ENCODE measurements around the gene ACYP2.

ACYP2 gene

GRCh38 chr2:54330162-54330925 lies 214.9 kb downstream of the ACYP2 start:
- Mint-ChIP-seq H3K27me3 (ENCODE audit: low read depth) (peaks cover 30% of the 10 kb centered on the region), H3K4me1 (ENCODE audit: low read depth) (peaks cover 17% of the 10 kb centered on the region), H3K36me3 (ENCODE audit: low read depth) (no peaks in the 10 kb centered on the region), H3K4me3 (peak overlapping the region; percentile 84), H3K27ac (peak overlapping the region; percentile 23), H3K9me3 (no peaks in the 10 kb centered on the region)
- peak; percentile 89 for DNase-seq (ENCODE audit: low spot score)

GRCh38 chr2:54330926-54331835 lies 215.8 kb downstream of the ACYP2 start:
- peaks cover 17% of the 10 kb centered on the region for H3K4me1 Mint-ChIP-seq (ENCODE audit: low read depth)
- H3K27me3 Mint-ChIP-seq (ENCODE audit: low read depth) = peaks cover 30% of the 10 kb centered on the region
- no peaks in the 10 kb centered on the region for H3K36me3 Mint-ChIP-seq (ENCODE audit: low read depth)
- peak overlapping the region; percentile 84 for H3K4me3 Mint-ChIP-seq
- H3K27ac Mint-ChIP-seq = peak overlapping the region; percentile 23
- no peaks in the 10 kb centered on the region for H3K9me3 Mint-ChIP-seq
- no peak for DNase-seq (ENCODE audit: low spot score)

GRCh38 chr2:54332386-54332785 lies 217.0 kb downstream of the ACYP2 start:
- Mint-ChIP-seq H3K27ac (no peak overlapping the region), H3K27me3 (ENCODE audit: low read depth) (peaks cover 30% of the 10 kb centered on the region), H3K4me1 (ENCODE audit: low read depth) (peaks cover 17% of the 10 kb centered on the region), H3K36me3 (ENCODE audit: low read depth) (no peaks in the 10 kb centered on the region), H3K9me3 (no peaks in the 10 kb centered on the region), H3K4me3 (no peak overlapping the region)
- DNase-seq (ENCODE audit: low spot score) = no peak

- peaks cover 1% of the 10 kb centered on the region for H3K4me1 Mint-ChIP-seq (ENCODE audit: low read depth)
- no peak for DNase-seq (ENCODE audit: low spot score)
- no peaks in the 10 kb centered on the region for H3K9me3 Mint-ChIP-seq
- H3K27ac Mint-ChIP-seq = no peak overlapping the region
- no peaks in the 10 kb centered on the region for H3K36me3 Mint-ChIP-seq (ENCODE audit: low read depth)
- peaks cover 13% of the 10 kb centered on the region for H3K27me3 Mint-ChIP-seq (ENCODE audit: low read depth)
- H3K4me3 Mint-ChIP-seq = no peak overlapping the region
Observed at GRCh38 chr2:54336136-54336976, 220.9 kb downstream of the ACYP2 start.

GRCh38 chr2:54336977-54337255 lies 221.5 kb downstream of the ACYP2 start:
- Mint-ChIP-seq H3K27me3 (ENCODE audit: low read depth) (peaks cover 13% of the 10 kb centered on the region), H3K9me3 (no peaks in the 10 kb centered on the region), H3K4me1 (ENCODE audit: low read depth) (no peaks in the 10 kb centered on the region), H3K4me3 (no peak overlapping the region), H3K36me3 (ENCODE audit: low read depth) (no peaks in the 10 kb centered on the region), H3K27ac (no peak overlapping the region)
- no peak for DNase-seq (ENCODE audit: low spot score)

GRCh38 chr2:54341656-54342055 lies 226.2 kb downstream of the ACYP2 start:
- H3K4me1 Mint-ChIP-seq (ENCODE audit: low read depth) = no peaks in the 10 kb centered on the region

GRCh38 chr2:54342603-54343002 lies 227.2 kb downstream of the ACYP2 start:
- Mint-ChIP-seq H3K27me3 (ENCODE audit: low read depth) (peaks cover 35% of the 10 kb centered on the region), H3K36me3 (ENCODE audit: low read depth) (no peaks in the 10 kb centered on the region), H3K4me1 (ENCODE audit: low read depth) (no peaks in the 10 kb centered on the region), H3K9me3 (no peaks in the 10 kb centered on the region), H3K4me3 (no peak overlapping the region), H3K27ac (no peak overlapping the region)
- DNase-seq (ENCODE audit: low spot score) = no peak

More at GRCh38 chr2:54341656-54342055, 226.2 kb downstream of the ACYP2 start:
- no peaks in the 10 kb centered on the region for H3K36me3 Mint-ChIP-seq (ENCODE audit: low read depth)
- H3K9me3 Mint-ChIP-seq = no peaks in the 10 kb centered on the region
- H3K27ac Mint-ChIP-seq = no peak overlapping the region
- no peak overlapping the region for H3K4me3 Mint-ChIP-seq
- peaks cover 33% of the 10 kb centered on the region for H3K27me3 Mint-ChIP-seq (ENCODE audit: low read depth)
- no peak for DNase-seq (ENCODE audit: low spot score)

GRCh38 chr2:54347622-54348021 lies 232.2 kb downstream of the ACYP2 start:
- no peaks in the 10 kb centered on the region for H3K4me1 Mint-ChIP-seq (ENCODE audit: low read depth)
- no peak for DNase-seq (ENCODE audit: low spot score)
- peaks cover 33% of the 10 kb centered on the region for H3K27me3 Mint-ChIP-seq (ENCODE audit: low read depth)
- H3K4me3 Mint-ChIP-seq = no peak overlapping the region
- H3K9me3 Mint-ChIP-seq = no peaks in the 10 kb centered on the region
- no peak overlapping the region for H3K27ac Mint-ChIP-seq
- H3K36me3 Mint-ChIP-seq (ENCODE audit: low read depth) = no peaks in the 10 kb centered on the region

GRCh38 chr2:54348646-54349045 lies 233.2 kb downstream of the ACYP2 start:
- Mint-ChIP-seq H3K27ac (no peak overlapping the region), H3K9me3 (no peaks in the 10 kb centered on the region), H3K36me3 (ENCODE audit: low read depth) (no peaks in the 10 kb centered on the region), H3K27me3 (ENCODE audit: low read depth) (peaks cover 33% of the 10 kb centered on the region), H3K4me1 (ENCODE audit: low read depth) (no peaks in the 10 kb centered on the region), H3K4me3 (no peak overlapping the region)
- DNase-seq (ENCODE audit: low spot score) = no peak

- Mint-ChIP-seq H3K36me3 (ENCODE audit: low read depth) (no peaks in the 10 kb centered on the region), H3K9me3 (no peaks in the 10 kb centered on the region), H3K4me1 (ENCODE audit: low read depth) (no peaks in the 10 kb centered on the region), H3K27ac (no peak overlapping the region), H3K27me3 (ENCODE audit: low read depth) (peaks cover 19% of the 10 kb centered on the region), H3K4me3 (no peak overlapping the region)
- no peak for DNase-seq (ENCODE audit: low spot score)
Observed at GRCh38 chr2:54350426-54350825, 235.0 kb downstream of the ACYP2 start.

- no peaks in the 10 kb centered on the region for H3K36me3 Mint-ChIP-seq (ENCODE audit: low read depth)
- H3K4me3 Mint-ChIP-seq = no peak overlapping the region
- H3K27me3 Mint-ChIP-seq (ENCODE audit: low read depth) = peaks cover 11% of the 10 kb centered on the region
- H3K27ac Mint-ChIP-seq = no peak overlapping the region
- no peaks in the 10 kb centered on the region for H3K4me1 Mint-ChIP-seq (ENCODE audit: low read depth)
- H3K9me3 Mint-ChIP-seq = no peaks in the 10 kb centered on the region
- no peak for DNase-seq (ENCODE audit: low spot score)
Observed at GRCh38 chr2:54353216-54353615, 237.8 kb downstream of the ACYP2 start.

Data from T-helper 2 cell treated with Interferon-gamma antibody and Interleukin-4, amounts not matched to agents 5 μg/mL and 100 μg/mL, for 36 hours (primary cell).